HG03103 (cell line): ENCODE data around the gene TTYH2.

Experiments
- ATAC-seq: cut with Tn5 transposase; IDR thresholded peaks from one replicate; pipeline ENCODE4 v1.9.1; 2021; ENCODE audit warnings: low read depth; ENCODE audit not compliant: unreplicated experiment

Gene TTYH2

GRCh38 chr17:74309902-74310301, 96.5 kb downstream of the TTYH2 start:
- no peak for ATAC-seq
